ENCODE results near the gene SLC37A1.

GRCh38 chr21:42595283-42596187 lies 81.9 kb downstream of the SLC37A1 start:
- TF ChIP-seq CTCF (conservative IDR thresholded peaks at IDR 0.05) = no peak
- no peak for TF ChIP-seq EZH2 (IDR thresholded peaks at IDR 0.05; ENCODE audit: low read depth)
